GM13976 (cell line): ENCODE data around the gene OSER1.

Experiments used
- DNase-seq: peaks from one replicate; pipeline ENCODE4 v3.0.0; 2012; ENCODE audit warnings: low spot score
- in situ Hi-C: fragments of 300-500 bp; cut with MboI; formaldehyde crosslinking; loops from one replicate; pipeline ENCODE4 v1.12.0; 2022; ENCODE audit warnings: low sequenced_read_pairs, mixed read lengths, inconsistent platforms; ENCODE audit not compliant: unreplicated experiment
- TF ChIP-seq, protein P1 (sequence below): IDR thresholded peaks from 2 replicates; pipeline ENCODE4 v1.5.1; 2012; ENCODE audit warnings: borderline replicate concordance, mild to moderate bottlenecking; ENCODE audit not compliant: insufficient read depth; ENCODE audit errors: extremely low read depth, missing control alignments, control extremely low read depth

The OSER1 gene

DNA sequence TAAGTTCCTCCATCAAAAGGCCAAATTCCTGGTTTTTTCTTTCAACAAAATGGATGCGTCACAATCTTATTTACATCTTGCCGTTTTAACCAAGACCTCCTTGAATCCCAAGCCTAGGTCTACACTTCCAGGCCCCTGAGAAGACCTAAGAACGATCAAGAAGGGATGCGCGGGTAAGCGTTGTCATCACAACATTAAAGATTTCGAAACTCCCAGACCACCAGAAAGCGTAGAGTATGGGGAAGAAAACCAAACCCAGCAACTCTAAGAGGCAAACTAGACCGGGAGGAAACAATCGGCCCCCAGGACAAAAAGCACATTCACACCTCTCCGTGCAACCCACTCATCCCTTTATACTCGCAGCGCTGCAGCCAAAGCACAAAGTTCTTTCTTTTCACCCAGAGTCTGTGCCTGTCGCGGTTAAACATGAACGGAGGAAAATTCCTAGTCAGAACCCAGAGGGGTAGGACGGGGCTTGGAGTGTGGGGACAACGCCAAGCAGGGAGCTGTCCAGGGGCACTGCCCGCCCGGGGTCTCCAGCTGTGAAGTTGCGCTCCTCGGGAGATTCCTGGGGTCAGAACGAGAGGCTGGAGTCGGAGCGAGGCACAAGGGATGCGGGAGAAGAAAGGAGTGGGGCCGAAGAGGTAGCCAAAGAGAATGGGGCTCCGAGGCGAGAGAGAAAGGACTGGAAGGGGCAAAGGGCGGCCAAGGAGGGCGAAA, 725 bp downstream of the OSER1 start:
- in situ Hi-C loops = loop anchor here (10.0 kb wide), 1 partner anchor 405 kb away; no protein-coding TSS in a partner anchor
- TF ChIP-seq, protein P1, sequence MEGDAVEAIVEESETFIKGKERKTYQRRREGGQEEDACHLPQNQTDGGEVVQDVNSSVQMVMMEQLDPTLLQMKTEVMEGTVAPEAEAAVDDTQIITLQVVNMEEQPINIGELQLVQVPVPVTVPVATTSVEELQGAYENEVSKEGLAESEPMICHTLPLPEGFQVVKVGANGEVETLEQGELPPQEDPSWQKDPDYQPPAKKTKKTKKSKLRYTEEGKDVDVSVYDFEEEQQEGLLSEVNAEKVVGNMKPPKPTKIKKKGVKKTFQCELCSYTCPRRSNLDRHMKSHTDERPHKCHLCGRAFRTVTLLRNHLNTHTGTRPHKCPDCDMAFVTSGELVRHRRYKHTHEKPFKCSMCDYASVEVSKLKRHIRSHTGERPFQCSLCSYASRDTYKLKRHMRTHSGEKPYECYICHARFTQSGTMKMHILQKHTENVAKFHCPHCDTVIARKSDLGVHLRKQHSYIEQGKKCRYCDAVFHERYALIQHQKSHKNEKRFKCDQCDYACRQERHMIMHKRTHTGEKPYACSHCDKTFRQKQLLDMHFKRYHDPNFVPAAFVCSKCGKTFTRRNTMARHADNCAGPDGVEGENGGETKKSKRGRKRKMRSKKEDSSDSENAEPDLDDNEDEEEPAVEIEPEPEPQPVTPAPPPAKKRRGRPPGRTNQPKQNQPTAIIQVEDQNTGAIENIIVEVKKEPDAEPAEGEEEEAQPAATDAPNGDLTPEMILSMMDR = no peak
- DNase-seq = no peak

DNA sequence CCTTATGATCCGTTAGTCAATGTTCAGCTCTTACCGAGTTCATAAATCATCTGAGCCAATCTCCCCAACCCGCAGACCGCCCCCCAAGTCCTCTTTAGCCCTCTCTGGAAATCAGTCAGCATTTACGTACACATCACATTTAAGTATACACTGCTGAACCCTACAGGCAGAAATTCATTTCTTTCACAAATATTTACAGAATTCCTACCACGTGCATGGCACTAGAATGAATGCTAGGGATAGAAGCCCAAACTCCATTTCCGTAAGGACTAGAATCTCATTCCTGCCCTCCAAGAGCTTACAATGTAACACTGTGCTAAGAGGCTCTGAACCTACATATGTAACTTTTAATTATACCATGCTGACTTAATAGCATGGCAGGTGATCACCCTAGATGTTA, 1.8 kb downstream of the OSER1 start:
- in situ Hi-C loops = no loop called here
- TF ChIP-seq, protein P1 = no peak
- no peak for DNase-seq

DNA sequence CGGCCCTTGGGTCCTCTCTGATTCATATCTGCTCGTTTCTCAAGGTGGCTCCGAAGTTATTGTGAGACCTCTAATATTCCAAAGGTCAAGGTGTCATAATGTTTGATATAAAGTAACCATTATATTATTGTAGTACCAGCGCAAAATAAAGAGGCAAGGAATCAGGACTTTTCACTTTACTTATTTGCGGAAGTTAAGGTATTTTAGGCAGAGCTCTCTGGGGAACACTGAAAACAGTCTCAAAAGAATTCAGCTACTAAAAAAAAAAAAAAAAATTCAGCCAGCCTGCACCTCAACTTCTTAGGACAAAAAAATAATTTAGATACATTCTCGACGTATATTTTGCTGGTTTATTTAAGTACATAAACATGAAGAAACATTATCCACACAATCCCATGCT, 2.4 kb downstream of the OSER1 start:
- DNase-seq = no peak
- TF ChIP-seq, protein P1 = no peak
- in situ Hi-C loops = no loop called here

DNA sequence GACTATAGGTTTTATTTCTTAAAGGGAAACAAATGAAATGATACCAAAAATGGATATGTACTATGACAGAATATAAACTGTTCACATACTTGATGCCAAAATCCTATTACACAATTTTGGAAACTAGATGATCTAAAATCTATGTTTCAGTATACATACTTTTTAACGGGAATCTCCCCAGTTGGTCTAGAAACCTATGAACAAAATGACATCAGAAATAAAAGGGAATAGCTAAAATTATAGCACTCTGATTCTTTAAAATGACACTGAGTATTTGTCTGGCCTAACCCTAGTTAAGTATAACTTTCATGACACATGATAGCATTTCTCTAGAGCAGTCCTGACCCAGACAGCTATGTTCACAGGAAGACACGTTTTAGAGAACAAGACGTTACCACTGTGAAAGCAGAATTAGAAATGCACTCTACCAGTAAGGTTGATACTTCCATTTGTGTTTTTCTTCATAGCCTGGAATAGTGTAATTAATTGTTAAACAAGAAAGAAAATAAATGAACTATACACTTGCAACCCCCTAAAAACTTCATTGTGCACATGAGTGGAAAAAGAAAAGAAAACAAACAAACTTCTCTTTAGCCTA, 3.3 kb downstream of the OSER1 start:
- in situ Hi-C loops = no loop called here
- no peak for DNase-seq
- TF ChIP-seq, protein P1 = no peak

DNA sequence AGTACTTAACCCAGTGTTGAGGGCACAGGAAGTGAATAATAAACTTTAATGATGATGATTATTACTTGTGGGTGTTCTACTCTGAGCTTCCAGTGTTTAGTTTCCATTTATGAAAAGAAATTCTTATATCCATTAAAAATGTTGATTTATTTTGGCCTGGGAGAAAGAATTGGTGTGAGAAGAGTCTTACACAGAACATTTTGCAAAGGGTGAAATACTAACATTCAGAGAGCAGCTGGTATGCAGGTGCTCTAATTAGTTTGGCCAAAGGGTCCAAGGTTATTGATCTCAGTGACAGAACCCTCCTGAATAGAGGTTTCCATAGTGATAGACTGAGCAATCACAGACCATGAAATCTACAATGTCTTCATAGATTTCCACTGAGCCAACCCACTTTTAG, 4.4 kb downstream of the OSER1 start:
- in situ Hi-C loops = no loop called here
- TF ChIP-seq, protein P1 = no peak
- DNase-seq = no peak

DNA sequence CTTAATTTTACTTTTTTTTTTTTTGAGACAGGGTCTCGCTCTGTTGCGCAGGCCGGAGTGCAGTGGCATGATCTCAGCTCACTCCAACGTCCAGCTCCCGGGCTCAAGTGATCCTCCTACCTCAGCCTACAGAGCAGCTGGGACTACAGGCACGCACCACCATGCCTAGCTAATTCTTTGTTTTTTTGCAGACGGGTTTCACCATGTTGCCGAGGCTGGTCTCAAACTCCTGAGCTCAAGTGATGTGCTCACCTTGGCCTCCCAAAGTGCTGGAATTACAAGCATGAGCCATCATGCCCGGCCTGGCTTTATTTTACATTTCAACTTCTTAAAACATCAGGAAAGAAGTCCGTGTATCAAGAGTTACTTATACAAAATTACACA, 5.7 kb downstream of the OSER1 start:
- TF ChIP-seq, protein P1 = no peak
- DNase-seq = no peak

More for the DNA sequence above, 5.7 kb downstream of the OSER1 start:
- in situ Hi-C loops = no loop called here
